Neural cell (in vitro differentiated cells): ENCODE data around the gene LTBP1. TPM values are rescaled to one million over a fixed set of nuclear protein-coding genes. Genes with fewer than 3 reads are reported as not detected.

ENCODE experiments used
- H2AFZ ChIP-seq: fragments of 200-600, 300-800 bp; sonication (generic), shearing (Covaris generic); 2 replicates; pipeline ENCODE4 v1.6.0; 2014; ENCODE audit warnings: low read depth, mild to moderate bottlenecking, antibody characterized with exemption, low read length, moderate library complexity
- H3F3A ChIP-seq: fragments of 200-600 bp; shearing (Covaris generic); 2 replicates; pipeline ENCODE4 v1.6.1; 2016; ENCODE audit warnings: mild to moderate bottlenecking, moderate library complexity, mixed read lengths, antibody characterized with exemption, low read length; ENCODE audit not compliant: insufficient read depth, poor library complexity, severe bottlenecking
- H3K27ac ChIP-seq: fragments of 200-600, 300-800 bp; sonication (generic), shearing (Covaris generic); 2 replicates; pipeline ENCODE4 v1.5.1; 2014; ENCODE audit warnings: mild to moderate bottlenecking, low read length, moderate library complexity
- H3K27me3 ChIP-seq: fragments of 300-800, 200-600 bp; sonication (generic), shearing (Covaris generic); 2 replicates; pipeline ENCODE4 v1.6.0; 2014; ENCODE audit warnings: mild to moderate bottlenecking, low read depth, low read length, moderate library complexity; ENCODE audit not compliant: insufficient read depth
- H3K36me3 ChIP-seq: fragments of 300-800, 200-600 bp; sonication (generic), shearing (Covaris generic); 2 replicates; pipeline ENCODE4 v1.5.1; 2014; ENCODE audit warnings: mild to moderate bottlenecking, antibody characterized with exemption, low read length, moderate library complexity; ENCODE audit not compliant: insufficient read depth
- H3K4me2 ChIP-seq: fragments of 300-800, 200-600 bp; sonication (generic), shearing (Covaris generic); 2 replicates; pipeline ENCODE4 v1.6.0; 2014; ENCODE audit warnings: mild to moderate bottlenecking, low read length
- H3K4me3 ChIP-seq: fragments of 300-800, 200-600 bp; sonication (generic), shearing (Covaris generic); 2 replicates; pipeline ENCODE4 v1.5.1; 2014; ENCODE audit warnings: mild to moderate bottlenecking, low read length, moderate library complexity
- H3K79me2 ChIP-seq: fragments of 200-600 bp; shearing (Covaris generic); replicated peaks from 2 replicates; pipeline ENCODE4 v1.6.0; 2014; ENCODE audit warnings: mild to moderate bottlenecking, low read length, moderate library complexity; ENCODE audit not compliant: insufficient read depth
- H3K9ac ChIP-seq: fragments of 300-800, 200-600 bp; sonication (generic), shearing (Covaris generic); 2 replicates; pipeline ENCODE4 v1.6.1; 2016; ENCODE audit warnings: mild to moderate bottlenecking, low read length, mixed read lengths
- H3K9me2 ChIP-seq: fragments of 200-600 bp; shearing (Covaris generic); 2 replicates; pipeline ENCODE4 v1.6.1; 2016; ENCODE audit warnings: mild to moderate bottlenecking, low read length, mixed read lengths; ENCODE audit not compliant: insufficient read depth
- H3K9me3 ChIP-seq: fragments of 200-600, 300-800 bp; sonication (generic), shearing (Covaris generic); 2 replicates; pipeline ENCODE4 v1.6.1; 2016; ENCODE audit warnings: mild to moderate bottlenecking, mixed run types, low read length, moderate library complexity, mixed read lengths
- H4K20me1 ChIP-seq: fragments of 200-600 bp; shearing (Covaris generic); 2 replicates; pipeline ENCODE4 v1.6.1; 2016; ENCODE audit warnings: mild to moderate bottlenecking, mixed run types; ENCODE audit not compliant: insufficient read depth
- CTCF ChIP-seq: fragments of 450-650 bp; IDR thresholded peaks from 2 replicates; pipeline ENCODE4 v1.5.1; 2014; ENCODE audit warnings: antibody characterized with exemption, mild to moderate bottlenecking, moderate library complexity; ENCODE audit not compliant: poor library complexity, severe bottlenecking
- EP300 ChIP-seq: fragments of 450-650 bp; conservative IDR thresholded peaks from 2 replicates; pipeline ENCODE4 v1.6.1; 2014; ENCODE audit warnings: antibody characterized with exemption, mild to moderate bottlenecking, moderate library complexity; ENCODE audit not compliant: poor library complexity, severe bottlenecking
- EZH2 ChIP-seq: fragments of 200-600, 300-800 bp; shearing (Covaris generic), sonication (generic); IDR thresholded peaks from 2 replicates; pipeline ENCODE4 v1.6.1; 2014; ENCODE audit warnings: antibody characterized with exemption, low read length, borderline replicate concordance, mild to moderate bottlenecking; ENCODE audit not compliant: insufficient read depth, poor library complexity, severe bottlenecking
- MXI1 ChIP-seq: fragments of 450-650 bp; conservative IDR thresholded peaks from 2 replicates; pipeline ENCODE4 v1.6.1; 2014; ENCODE audit warnings: antibody characterized with exemption, mild to moderate bottlenecking; ENCODE audit not compliant: poor library complexity, severe bottlenecking
- POLR2AphosphoS5 ChIP-seq: IDR thresholded peaks from 2 replicates; pipeline ENCODE4 v1.6.1; 2012
- RAD21 ChIP-seq: fragments of 450-650 bp; conservative IDR thresholded peaks from 2 replicates; pipeline ENCODE4 v1.6.1; 2014; ENCODE audit warnings: antibody characterized with exemption, mild to moderate bottlenecking, moderate library complexity
- REST ChIP-seq: IDR thresholded peaks from 2 replicates; pipeline ENCODE4 v1.6.1; 2012; ENCODE audit warnings: borderline replicate concordance
- SMC3 ChIP-seq: fragments of 450-650 bp; conservative IDR thresholded peaks from 2 replicates; pipeline ENCODE4 v1.6.1; 2014; ENCODE audit warnings: antibody characterized with exemption, mild to moderate bottlenecking, moderate library complexity; ENCODE audit not compliant: poor library complexity
- TAF1 ChIP-seq: IDR thresholded peaks from 2 replicates; pipeline ENCODE4 v1.6.1; 2012; ENCODE audit warnings: low read depth
- polyA plus RNA-seq: library from polyadenylated mRNA; depleted of rRNA; stranded (reverse); fragments of >200 nt; gene quantifications from 2 replicates; pipeline ENCODE4 v1.2.3, GENCODE V29; 2014

The LTBP1 gene
- polyA plus RNA-seq, 1 donor from 2014 or later = 1.8 TPM

GRCh38 chr2:33406622-33407021, 459.9 kb downstream of the LTBP1 start:
- Histone ChIP-seq H3K79me2 (no peaks in the 10 kb centered on the region), H3K4me2 (no peak overlapping the region), H3K9me3 (no peaks in the 10 kb centered on the region), H4K20me1 (no peaks in the 10 kb centered on the region), H3K27ac (no peak overlapping the region), H3K36me3 (no peaks in the 10 kb centered on the region), H3K4me3 (no peak overlapping the region), H3K27me3 (no peaks in the 10 kb centered on the region), H2AFZ (no peak overlapping the region), H3K9ac (no peak overlapping the region), H3K9me2 (no peaks in the 10 kb centered on the region), H3F3A (no peaks in the 10 kb centered on the region)
- no peak for TF ChIP-seq EZH2
- no peak for TF ChIP-seq MXI1
- TF ChIP-seq TAF1 = no peak
- no peak for TF ChIP-seq REST

DNA sequence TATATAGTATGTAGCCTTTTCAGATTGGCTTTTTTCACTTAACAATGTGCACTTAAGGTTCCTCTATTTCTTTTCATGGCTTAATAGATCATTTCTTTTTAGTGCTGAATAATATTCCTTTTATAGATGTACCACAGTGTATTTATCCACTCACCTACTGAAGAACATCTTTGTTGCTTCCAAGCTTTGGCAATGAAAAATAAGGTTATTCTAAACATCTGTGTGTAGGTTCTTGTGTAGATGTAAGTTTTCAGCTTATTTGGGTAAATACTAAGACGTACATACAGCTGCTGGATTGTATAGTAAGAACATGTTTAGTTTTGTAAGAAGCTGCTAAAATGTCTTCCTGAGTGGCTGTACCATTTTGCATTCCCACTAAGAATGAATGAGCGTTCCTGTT, 461.4 kb downstream of the LTBP1 start:
- Histone ChIP-seq H3K79me2 (no peaks in the 10 kb centered on the region), H3K4me2 (no peak overlapping the region), H3K27me3 (no peaks in the 10 kb centered on the region), H3K9me3 (no peaks in the 10 kb centered on the region), H3K9me2 (no peaks in the 10 kb centered on the region), H2AFZ (no peak overlapping the region), H4K20me1 (no peaks in the 10 kb centered on the region), H3K9ac (no peak overlapping the region), H3K27ac (no peak overlapping the region), H3K4me3 (no peak overlapping the region), H3F3A (no peaks in the 10 kb centered on the region), H3K36me3 (no peaks in the 10 kb centered on the region)
- TF ChIP-seq POLR2AphosphoS5 (no peak), REST (no peak), TAF1 (no peak), CTCF (no peak), MXI1 (no peak), EP300 (no peak), RAD21 (no peak), EZH2 (no peak), SMC3 (no peak)
